IPS DF 19.7 (cell line): ENCODE results near the gene GMCL2.

Experiments
- DNase-seq: peaks from one replicate; pipeline ENCODE4 v3.0.0-alpha.2; 2013; ENCODE audit warnings: low read depth, low spot score

Gene GMCL2

DNA sequence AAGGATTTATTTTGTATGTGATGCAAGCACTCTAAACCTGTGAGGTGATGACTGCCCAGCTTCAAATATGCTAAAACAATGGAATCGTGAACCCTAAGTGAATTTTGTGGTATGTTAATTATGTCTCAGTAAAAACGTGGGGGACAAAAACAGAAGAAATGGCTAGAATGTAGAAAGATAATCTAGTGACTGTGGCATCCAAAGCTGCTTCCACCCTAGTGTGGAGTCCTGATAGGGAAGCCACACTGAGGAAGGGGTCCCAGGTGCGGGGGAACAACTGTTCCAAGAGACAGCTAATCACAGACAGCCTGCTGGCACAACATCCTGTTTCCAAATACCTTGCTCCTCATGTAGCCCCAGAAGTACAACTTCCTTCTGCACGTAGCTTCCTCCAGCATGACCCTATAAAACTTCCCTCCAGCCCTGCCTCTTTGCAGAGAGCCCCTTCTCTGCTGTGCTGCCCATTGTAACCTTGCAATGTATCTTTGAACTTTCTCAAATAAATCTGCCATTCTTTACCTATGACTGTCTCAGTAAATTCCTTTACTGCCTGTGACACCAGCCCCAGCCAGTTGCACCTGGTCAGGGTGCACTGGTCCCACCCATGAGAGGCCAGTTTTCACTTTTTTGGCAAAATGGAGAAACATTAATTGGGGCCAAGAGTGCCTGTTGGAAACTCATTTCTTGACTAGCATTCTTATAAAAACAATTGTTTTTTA is 4.9 kb downstream of the GMCL2 start:
- DNase-seq, result no peak

DNA sequence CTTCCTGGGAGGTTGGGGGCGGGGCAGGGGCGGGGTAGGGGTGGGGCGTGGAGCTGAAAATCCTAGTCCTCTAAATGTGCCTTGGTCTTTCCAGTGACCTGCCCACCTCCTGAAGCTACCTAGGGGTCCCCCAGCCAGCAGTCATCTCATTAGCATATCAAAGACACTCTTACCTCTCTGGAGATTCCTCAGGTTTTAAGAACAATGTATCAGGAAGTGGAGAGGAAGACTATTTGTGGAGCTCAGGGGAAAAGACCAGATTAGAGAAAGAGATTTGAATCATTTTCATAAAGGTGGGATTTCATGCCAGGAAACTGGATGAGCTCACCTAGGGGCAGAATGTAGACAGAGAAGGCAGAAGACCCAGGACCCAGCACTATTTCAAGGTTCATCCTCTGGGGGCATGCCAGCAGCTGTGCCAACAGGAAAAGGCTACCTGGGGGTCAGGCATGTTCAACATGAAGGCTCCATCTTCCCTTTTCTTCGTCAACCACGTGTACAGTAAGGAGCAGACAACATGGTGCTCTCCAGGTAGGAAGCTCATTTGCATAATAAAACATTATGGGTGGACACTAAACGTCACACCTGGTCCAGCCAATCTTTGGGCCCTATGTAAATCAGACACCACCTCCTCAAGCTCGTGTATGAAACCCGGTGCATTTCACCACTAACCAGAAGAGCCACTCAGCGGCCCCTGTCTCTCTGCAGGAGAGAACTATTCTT is 6.9 kb downstream of the GMCL2 start:
- DNase-seq, result peak; percentile 98

DNA sequence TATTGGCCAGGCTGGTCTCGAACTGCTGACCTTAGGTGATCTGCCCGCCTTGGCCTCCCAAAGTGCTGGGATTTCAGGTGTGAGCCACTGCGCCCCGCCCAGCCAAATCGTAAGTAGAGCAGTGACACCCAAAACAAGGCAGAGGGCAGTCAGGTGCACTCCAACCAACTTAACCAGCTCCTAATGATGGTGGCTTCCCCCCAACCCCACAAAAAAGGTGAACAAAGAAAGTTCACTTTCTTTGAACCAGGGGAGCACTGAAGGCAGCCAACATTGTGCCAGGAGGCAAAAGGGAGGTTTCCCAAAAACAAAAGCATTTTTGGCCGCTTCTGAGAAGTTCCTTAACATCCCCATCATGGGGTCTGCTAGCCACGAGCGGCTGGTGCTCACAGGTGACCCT is 9.6 kb downstream of the GMCL2 start:
- DNase-seq, result no peak

DNA sequence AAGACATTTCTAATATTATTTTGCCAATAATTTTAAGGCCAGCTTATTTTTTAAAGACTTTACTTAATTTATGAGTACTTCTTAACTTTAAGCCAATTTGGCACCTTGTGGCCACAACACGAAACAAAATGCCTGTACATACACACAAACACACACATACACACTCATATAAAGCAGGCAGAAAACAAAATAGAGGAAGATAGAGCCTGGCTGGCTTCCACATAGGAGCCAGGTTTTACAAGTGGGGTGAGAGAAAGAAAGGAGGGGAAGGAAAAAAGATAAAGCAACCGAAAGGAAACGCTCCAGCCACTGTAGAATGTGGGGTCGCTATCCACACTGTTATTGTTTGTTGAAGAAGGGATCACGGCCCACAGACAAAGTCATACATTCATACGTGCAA is 10.4 kb downstream of the GMCL2 start:
- DNase-seq, result no peak

DNA sequence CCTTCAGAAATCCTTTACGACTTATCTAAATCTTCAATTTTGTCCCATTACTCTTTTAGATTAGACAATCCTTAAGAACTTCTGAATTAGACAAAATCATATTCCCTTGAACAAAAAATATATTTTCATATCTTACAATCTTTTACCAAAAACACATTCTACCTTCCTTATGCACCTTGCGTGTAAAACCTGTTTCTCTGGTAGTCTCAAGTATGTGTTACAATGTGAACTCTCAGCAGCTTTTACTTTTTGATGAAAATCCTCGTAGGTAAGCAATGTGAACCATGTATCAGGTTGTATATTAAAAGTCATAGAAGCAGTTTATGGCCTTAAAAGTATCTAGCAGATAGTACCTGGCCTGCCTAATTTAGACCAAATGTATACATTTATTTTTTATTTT is 12.7 kb downstream of the GMCL2 start:
- no peak for DNase-seq

DNA sequence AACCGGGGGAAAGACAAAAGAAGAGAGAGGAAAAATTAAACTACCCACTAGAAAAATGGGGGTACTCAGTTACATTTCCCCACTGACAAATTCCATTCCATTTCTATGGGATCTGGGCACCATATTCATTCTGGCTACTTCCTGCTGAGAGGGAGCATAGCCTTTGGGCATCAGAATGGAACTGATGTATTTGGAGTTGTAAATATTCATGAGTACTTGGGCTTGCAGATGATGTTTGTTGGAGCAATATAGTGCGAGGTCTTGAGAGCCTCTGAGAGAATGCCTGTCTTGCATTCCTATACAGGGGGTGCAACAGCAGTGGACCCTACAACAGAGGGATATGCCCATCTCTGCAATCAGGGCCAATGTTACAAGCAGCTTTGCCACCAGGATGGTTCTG is 16.7 kb downstream of the GMCL2 start:
- DNase-seq, result no peak

DNA sequence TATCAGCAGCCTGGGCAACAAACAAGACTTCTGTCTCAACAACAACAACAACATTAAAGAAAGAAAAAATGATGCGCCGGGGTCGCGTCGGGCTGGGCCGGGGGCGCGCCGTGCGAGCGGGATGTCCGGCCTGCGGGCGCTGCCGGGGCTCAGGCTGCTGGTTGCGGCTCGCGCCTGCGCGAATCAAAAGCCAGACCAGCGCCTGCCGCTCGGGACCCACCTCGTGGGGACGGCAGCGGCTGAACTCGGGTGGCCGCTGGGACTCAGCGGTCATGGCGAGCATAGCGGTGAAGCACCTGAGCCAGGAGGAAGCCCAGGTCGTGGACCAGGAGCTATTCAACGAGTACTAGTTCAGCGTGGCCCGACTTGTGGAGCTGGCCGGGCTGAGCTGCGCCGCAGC is 21.6 kb downstream of the GMCL2 start:
- no peak for DNase-seq

DNA sequence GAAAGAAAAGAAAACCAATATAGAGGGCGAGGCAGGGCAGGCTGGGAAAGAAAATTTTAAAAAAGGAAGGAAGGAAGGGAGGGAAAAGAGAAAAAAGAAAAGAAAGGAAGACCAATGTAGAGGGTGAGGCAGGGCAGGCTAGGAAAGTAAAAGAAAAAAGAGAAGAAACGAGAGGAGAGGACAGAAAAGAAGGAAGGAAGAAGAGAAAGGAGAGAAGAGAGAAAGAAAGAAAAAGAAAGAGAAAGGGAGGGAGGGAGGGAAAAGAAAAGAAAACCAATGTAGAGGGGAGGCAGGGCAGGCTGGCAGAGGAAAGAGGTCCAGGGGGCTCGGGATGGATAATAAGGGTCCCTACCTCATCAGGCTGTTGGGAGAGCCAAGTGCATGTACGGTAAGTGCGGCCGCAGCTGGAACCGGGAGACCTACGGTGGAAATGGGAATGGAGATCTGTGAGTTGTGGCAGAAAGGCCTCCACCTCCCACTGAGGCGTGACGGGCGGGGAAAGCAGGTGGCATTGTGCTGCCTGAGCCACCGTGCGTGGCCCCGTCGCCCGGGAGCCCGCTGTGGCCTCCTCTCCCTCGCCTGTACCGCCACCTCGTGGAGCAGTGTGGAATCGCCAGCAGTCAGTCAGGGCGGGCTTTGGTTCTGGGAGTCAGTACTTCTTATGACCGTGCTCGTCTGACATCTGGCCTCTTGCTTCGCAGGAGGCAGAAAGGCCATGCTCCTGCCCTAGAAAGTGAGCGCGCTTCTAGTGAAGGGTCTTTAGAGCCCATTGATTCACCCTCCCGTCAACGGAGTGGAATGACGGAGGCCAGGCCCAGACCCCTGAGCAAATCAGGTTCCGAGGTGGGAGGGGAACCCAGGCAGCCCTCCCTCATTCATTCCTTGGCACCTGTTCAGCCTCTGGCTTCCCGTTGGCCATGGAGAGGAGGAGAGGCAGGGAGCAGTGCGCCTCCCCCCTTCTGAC is 23.1 kb downstream of the GMCL2 start:
- DNase-seq, result no peak

DNA sequence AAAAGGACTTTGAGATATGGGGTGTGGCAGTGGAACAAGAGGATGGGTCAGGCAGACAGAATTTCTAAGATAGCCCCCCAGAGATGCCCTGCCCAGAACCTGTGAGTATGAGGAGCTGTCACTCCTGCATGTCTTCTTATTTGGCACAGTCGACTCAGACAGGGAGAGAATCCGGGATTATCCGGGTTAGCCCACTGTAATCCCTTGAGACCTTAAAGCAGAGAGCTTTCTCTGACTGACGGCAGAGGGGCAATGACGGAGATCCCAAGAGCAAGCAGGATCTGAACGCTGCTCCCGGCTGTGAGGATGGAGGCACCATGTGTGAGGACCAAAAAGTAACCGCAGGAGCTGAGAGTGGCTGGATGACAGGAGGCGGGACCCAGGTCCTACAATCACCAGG is 24.7 kb downstream of the GMCL2 start:
- DNase-seq, result no peak

DNA sequence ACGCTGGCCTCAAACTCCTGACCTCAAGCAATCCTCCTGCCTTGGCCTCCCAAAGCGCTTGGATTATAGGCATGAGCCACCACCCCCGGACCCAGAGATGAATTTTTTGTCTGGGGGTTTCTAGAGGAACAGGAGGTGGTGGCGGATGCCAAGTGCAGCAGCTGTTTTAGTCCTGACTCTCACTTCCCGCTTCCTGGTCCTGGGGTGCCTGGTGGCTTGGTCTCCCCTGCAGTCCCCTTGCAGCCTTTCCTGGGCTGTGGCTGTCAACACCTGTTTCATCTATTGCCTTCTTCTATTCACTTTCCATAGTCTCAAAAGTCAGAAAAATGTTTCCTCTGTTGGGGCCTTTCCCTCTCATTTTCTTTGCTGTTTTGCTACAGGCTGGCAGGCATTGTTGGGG is 27.0 kb downstream of the GMCL2 start:
- no peak for DNase-seq

DNA sequence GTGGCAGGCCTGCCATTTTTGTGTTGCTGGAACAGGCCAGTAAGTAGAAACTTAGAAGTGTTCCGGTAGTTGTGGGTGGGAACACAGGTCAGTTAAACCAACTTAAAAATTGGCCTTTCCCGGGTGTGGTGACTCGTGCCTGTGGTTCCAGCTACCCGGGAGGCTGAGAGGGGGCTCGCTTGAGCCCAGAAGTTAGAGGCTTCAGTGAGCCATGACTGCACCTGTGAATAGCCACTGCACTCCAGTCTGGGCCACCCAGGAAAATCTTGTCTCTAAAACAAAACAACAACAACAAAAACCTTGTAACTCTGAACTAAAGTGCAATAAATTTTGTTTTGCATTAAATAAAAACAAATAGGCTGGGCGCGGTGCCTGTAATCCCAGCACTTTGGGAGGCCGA is 32.1 kb downstream of the GMCL2 start:
- DNase-seq, result no peak

DNA sequence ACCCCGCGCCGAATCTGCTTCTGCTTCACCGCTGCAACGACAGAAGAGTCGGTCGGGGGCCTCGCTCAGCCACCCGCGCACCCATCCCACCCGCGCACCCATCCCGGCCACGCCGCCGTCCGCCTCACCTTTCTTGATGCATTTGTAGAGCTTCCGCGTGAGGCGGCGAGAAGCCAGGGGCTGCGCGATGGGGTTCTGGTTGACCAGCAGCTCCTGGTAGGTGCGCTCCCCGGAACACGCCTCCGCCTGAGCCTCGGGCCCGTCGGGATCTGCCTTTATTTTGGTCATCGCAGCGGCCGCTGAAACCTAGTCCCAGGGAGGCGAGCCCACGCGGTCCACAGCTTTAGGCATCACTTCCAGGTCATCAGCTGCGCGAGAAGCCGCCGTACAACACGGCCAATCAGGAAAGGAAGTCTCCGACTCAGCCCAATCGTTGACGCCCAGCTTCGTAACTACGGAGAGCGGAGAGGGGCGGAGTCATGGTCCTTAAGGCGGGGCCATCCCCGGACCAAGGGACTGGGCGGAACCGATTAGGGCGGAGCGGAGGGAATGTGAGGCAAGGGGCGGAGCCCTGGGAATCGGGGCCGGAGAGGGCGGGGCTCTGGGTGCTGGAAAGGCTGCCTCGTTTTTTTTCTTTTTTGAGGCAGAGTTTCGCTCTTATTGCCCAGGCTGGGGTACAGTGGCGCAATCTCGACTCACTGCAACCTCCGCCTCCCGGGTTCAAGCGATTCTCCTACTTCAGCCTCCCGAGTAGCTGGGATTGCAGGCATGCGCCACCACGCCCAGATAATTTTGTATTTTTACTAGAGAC is 33.4 kb downstream of the GMCL2 start, which contains the start of gene NHP2:
TSS of gene NHP2 (minus strand) at position 356 of the 811 bp plus-strand sequence. CDS start at position 288, 68 bp downstream.
- DNase-seq, result peak; percentile 91

DNA sequence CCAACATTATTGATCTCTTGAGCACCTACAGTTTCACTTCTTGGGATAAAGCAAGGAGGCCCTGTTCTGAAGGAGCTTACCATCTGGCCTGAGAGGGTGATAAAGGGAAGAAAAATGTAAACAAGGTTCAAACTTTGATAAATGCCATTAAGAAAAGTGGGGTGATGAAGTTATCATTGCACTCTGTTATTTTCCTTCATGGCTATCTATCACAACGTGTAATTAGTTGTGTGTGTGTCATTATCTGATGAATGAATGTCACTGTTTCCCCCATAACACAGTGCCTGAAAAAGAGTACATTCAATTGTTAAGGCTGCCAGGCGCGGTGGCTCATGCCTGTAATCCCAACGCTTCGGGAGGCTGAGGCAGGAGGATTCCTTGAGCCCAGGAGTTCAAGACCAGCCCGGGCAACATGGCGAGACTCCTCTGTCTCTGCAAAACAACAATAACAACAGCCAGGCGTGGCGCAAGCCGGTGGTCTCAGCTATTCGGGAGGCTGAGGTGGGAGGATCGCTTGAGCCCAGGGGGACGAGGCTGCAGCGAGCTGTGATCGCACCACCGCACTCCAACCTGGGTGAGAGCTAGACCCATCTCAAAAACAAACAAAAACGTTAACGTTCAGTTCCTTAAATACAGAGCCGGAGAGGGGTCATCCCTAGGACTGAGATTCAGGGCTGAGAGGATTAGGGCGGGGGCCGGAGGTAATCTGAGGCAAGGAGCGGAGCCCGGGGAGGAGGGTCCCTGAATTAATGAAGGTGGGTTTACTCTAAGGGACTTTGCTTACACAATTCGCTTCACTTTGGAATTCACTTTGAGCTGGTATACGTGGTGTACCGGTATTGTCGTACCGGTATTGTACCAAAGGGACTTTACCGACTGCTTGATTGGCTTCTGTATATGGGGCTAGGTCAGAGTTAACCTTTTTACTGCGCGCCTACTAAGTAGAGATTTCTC is 34.4 kb downstream of the GMCL2 start:
- no peak for DNase-seq

DNA sequence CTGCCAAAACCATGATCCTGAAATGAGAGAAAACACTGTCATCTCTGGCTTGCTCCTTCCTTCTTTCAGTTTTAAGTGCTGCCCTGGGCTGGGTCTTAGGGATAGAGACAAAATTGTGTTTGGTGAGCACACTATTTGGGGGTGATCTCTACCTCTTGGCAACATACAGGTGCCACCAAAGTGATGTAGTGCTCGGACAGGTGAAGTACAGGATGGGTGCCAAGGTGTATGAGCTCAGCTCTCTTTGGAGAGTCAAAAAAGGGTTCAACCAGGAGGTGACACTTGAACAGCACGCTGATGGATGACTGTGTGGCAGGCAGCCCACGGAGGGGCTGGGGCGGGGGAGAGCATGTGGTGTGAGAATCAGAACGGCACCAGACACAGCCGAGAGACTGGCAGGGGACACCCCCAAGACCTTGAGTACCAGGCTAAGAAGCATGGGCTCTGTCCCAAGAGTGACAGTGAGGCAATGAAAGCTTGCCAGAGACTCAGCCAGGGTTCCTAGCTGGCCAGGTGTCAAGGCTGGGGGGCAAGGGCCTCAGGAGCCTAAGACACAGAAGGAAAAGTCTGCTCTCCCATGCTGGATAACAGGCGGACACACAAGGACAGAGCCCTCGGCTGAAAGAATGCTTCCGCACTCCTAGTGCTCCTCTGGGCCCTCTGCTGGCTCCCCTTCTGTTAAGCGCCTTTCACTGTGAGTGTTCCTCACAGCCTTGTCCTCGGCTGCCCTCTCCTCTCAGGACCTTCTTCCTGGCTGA is 36.0 kb downstream of the GMCL2 start:
- no peak for DNase-seq

DNA sequence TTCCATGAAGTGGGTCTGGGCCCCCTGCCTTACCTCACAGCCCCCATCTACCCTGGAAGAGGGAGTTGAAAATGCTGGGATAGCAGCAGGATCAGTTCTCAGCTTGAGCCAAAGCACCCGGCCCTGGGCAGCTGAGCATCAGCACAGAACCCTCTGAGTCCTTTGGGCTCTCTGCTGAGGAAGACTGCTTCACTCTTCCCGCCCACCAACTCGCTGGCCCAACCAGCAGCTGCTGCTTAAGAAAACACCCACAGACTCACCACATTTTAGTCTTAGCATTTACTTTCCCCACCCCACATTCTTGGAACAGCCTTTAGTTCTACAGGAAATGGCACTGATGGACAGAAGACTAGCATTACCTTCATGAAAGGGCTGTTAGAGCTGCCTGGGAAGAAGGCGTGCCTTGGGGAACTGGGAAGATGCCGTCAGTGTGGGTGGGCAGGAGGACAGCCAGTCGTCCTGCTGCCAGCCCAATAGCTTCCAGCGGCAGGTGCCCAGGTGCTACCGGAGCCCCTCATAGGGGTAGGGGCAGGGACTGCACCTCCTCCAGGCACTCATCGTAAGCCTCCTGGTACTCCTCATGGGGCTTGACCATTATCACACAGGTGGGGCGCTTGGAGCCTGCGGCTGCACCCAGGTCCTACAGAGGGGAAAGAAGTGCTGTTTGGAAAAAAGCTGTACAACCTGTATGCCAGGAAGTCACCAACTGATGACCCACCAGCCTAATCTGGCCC is 37.8 kb downstream of the GMCL2 start:
- no peak for DNase-seq

DNA sequence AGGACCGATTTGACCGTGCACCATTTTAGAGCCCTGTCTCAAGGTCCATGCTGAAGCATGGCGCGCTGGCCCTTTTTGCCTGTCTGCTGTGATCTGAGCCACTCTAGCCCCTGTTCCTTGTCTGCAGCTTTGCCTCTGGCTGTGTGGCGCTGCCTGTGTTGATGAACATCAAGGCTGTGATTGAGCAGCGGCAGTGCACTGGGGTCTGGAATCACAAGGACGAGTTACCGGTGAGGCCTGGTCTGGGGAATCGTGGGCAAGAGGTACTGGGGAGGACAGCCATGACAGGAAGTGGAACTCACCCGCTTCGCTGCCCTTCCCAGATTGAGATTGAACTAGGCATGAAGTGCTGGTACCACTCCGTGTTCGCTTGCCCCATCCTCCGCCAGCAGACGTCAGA is 39.8 kb downstream of the GMCL2 start:
- DNase-seq, result no peak

DNA sequence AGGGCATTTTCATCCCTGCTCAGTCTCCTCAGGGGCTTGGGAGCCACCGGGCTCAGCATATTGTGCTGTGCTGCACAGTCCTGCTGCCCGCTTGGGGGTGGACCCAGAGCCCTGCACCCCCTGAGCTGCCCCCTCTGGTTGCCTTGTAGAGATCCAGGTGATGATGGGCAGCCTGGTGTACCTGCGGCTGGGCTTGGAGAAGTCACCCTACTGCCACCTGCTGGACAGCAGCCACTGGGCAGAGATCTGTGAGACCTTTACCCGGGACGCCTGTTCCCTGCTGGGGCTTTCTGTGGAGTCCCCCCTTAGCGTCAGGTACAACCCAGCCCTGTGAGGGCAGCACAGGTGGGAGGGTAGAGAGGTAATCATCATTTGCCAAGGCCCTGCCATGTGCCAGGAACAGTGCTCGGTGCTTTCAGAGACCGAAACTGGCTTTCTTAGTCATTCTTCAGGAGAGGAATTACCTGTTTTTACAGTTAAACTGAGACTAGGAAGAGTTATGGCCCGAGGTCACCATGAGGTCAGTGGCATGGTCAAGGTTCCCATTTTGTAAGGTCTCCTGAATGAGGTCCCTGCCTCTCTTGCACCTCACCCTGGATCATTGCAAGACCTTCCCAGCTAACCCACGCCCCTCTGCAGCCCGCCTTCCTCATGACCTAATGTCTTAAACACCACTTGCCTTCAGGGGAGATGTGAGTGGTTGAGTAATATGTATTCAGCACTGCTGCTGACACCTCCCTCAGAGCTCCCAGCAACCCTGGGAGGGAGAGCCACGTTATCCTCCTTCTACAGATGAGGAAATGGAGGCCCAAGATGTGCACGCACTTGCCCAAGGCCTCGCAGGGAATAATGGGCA is 41.0 kb downstream of the GMCL2 start:
- DNase-seq, result no peak

DNA sequence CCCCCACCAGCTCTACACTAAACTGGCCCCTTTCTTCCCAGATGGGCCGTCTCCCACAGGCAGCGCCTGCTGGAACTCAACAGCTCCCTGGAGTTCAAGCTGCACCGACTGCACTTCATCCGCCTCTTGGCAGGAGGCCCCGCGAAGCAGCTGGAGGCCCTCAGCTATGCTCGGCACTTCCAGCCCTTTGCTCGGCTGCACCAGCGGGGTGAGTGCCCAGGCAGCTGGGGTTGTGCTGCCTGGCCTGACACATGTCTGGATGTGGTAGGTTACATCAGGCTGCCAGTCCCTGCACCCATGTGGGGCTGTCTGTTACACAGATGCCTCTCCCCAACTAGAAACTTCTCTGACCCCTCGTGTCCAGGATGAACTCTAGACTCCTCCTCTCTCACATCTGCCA is 43.3 kb downstream of the GMCL2 start:
- no peak for DNase-seq
